GM20000 (cell line): Measurements from ENCODE around the gene ZNF74.
"Not testable (repeated sequence)": the region's sequence is repeated elsewhere in the genome, so short reads cannot be mapped to it uniquely, and the experiment has no call there.

Experiments used
- DNase-seq: peaks from one replicate; pipeline ENCODE4 v3.0.0; 2012; ENCODE audit warnings: low spot score
- TF ChIP-seq, protein P1 (sequence below): IDR thresholded peaks from 2 replicates; pipeline ENCODE4 v1.5.1; 2012; ENCODE audit warnings: mild to moderate bottlenecking, control low read depth; ENCODE audit errors: extremely low read depth, missing control alignments

ZNF74 gene

DNA sequence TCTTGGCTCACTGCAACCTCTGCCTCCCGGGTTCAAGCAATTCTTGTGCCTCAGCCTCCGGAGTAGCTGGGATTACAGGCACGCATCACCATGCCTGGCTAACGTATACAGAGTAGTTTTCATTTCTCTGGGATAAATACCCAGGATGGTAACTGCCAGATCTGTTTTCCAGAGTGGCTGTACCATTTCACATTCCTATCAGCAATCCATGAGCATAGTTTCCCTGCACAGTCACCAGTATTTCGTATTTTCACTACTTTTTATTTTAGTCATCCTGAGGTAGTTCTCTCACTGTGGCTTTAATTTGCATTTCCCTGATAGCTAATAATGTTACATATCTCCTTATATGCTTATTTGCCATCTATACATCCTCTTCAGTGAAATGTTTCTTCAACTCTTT lies 54.7 kb downstream of the ZNF74 start:
- TF ChIP-seq, protein P1, sequence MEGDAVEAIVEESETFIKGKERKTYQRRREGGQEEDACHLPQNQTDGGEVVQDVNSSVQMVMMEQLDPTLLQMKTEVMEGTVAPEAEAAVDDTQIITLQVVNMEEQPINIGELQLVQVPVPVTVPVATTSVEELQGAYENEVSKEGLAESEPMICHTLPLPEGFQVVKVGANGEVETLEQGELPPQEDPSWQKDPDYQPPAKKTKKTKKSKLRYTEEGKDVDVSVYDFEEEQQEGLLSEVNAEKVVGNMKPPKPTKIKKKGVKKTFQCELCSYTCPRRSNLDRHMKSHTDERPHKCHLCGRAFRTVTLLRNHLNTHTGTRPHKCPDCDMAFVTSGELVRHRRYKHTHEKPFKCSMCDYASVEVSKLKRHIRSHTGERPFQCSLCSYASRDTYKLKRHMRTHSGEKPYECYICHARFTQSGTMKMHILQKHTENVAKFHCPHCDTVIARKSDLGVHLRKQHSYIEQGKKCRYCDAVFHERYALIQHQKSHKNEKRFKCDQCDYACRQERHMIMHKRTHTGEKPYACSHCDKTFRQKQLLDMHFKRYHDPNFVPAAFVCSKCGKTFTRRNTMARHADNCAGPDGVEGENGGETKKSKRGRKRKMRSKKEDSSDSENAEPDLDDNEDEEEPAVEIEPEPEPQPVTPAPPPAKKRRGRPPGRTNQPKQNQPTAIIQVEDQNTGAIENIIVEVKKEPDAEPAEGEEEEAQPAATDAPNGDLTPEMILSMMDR, result no peak
- DNase-seq, result no peak

DNA sequence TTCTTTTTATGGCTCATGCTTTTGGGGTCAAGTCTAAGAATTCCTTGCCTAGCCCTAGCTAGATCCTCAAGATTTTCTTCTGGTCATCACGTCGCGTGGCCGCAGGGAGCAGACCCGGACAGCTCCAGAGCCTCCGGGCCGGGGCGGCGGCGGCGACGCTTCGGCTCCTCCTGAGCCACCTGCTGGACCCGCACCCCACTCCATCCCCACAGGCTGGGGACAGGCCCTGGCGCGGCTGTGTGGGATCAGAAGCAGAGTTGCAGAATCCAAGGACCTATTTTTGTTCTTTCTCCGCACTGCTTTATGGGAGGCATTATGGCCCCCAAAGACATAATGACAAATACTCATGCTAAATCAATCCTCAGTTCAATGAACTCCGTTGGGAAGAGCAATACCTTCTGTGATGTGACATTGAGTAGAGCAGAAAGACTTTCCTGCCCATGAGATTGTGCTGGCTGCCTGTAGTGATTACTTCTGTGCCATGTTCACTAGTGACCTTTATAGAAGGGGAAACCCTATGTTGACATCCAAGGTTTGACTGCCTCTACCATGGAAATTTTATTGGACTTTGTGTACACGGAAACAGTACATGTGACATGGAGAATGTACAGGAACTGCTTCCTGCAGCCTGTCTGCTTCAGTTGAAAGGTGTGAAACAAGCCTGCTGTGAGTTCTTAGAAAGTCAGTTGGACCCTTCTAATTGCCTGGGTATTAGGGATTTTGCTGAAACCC lies 56.0 kb downstream of the ZNF74 start:
- TF ChIP-seq, protein P1, result no peak
- no peak for DNase-seq

DNA sequence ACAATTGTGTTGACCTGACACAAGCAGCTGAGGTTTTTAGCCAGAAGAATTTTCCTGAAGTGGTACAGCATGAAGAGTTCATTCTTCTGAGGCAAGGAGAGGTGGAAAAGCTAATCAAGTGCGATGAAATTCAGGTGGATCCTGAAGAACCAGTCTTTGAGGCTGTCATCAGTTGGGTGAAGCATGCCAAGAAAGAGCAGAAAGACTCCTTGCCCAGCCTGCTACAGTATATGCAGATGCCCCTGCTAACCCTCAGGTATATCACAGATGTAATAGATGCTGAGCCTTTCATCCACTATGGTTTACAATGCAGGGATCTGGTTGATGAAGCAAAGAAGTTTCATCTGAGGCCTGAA lies 56.6 kb downstream of the ZNF74 start:
- DNase-seq, result no peak

DNA sequence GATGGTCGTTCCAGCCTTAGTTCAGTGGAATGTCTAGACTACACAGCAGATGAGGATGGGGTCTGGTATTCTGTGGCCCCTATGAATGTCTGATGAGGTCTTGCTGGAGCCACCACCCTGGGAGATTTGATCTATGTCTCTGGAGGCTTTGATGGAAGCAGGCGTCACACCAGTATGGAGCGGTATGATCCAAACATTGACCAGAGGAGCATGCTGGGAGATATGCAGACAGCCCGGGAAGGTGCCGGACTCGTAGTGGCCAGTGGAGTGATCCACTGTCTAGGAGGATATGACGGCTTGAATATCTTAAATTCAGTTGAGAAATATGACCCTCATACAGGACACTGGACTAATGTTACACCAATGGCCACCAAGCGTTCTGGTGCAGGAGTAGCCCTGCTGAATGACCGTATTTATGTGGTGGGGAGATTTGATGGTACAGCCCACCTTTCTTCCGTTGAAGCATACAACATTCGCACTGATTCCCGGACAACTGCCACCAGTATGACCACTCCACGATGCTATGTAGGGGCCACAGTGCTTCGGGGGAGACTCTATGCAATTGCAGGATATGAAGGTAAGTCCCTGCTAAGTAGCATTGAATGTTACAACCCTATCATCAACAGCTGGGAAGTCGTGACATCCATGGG lies 57.3 kb downstream of the ZNF74 start:
- DNase-seq, result not testable (repeated sequence)

More for the DNA sequence above, 56.6 kb downstream of the ZNF74 start:
- TF ChIP-seq, protein P1, result no peak

DNA sequence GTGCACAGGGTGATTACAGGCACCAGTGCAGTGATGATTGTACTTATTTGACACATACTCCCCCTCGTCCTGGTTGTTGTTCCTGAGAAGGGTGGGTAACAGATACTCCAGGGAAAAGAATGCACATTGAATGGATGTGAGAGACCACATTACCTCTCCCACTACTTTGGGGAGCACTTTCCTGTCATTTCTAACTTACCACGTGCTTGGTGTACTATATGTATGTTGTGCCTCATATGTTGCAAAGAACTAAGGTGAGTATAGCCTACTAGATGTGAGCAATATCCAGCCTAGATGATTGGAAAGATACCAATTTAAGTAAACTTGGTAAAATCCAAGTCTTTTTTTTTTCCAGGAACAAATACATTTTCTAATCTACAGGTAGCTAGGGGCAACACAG lies 58.0 kb downstream of the ZNF74 start:
- TF ChIP-seq, protein P1, result no peak
- no peak for DNase-seq

DNA sequence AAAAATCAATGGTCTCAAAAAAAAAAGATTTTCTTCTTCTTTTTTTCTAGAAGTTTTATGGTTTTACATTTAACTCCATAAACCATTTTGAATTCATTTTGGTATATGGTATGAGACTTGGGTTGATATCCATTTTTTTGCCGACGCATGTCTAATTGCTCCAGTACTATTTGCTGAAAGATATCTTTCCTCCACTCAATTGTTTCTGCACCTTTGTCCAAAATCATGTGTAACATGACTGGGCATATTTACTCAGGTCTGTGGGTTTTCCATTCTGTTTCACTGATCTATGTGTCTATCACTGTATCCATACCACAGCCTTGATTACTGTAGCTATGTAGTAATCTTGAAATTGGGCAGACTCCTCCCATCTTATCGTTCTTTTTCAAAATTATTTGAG lies 59.3 kb downstream of the ZNF74 start:
- TF ChIP-seq, protein P1, result no peak
- DNase-seq, result no peak

DNA sequence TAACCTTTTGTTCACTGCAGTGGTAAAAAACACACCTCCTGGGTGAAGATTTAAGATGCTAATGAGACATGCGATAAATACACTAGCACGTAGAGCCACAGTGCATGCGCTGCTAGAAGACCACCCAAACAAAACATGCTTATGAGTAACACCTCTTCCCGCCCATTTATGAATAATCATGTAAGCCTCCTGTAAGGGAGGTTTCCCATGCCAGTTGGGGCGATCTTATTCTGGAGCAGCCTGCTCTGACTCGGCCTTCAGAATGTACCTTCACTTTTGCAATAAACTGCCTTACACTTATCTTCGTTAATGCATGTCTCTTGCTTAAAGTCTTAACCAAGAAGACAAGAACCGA lies 61.7 kb downstream of the ZNF74 start:
- TF ChIP-seq, protein P1, result no peak
- DNase-seq, result no peak
